Hematopoietic multipotent progenitor cell treated with erythropoietin and hydrocortisone succinate and interleukin-3 and kit ligand, for 8 days (in vitro differentiated cells): ENCODE results near the gene ACOXL.
"Not testable (repeated sequence)": the region's sequence is repeated elsewhere in the genome, so short reads cannot be mapped to it uniquely, and the experiment has no call there.

Source experiments
- DNase-seq: peaks from one replicate; pipeline ENCODE4 v3.0.0-alpha.2; 2015

ACOXL gene

GRCh38 chr2:110832740-110833139, 100.4 kb downstream of the ACOXL start:
- DNase-seq = no peak

- DNase-seq = no peak
These were observed 101.9 kb downstream of the ACOXL start for GRCh38 chr2:110834134-110834827.

- no peak for DNase-seq
These were observed 104.3 kb downstream of the ACOXL start for GRCh38 chr2:110836671-110837070.

GRCh38 chr2:110837446-110838409, 105.4 kb downstream of the ACOXL start:
- DNase-seq = no peak

GRCh38 chr2:110838657-110839384, 106.4 kb downstream of the ACOXL start:
- DNase-seq = no peak

GRCh38 chr2:110840508-110840907, 108.1 kb downstream of the ACOXL start:
- no peak for DNase-seq

- DNase-seq = no peak
These were observed 109.7 kb downstream of the ACOXL start for GRCh38 chr2:110842048-110842447.

- no peak for DNase-seq
These were observed 111.1 kb downstream of the ACOXL start for GRCh38 chr2:110843496-110843895.

GRCh38 chr2:110843959-110844510, 111.7 kb downstream of the ACOXL start:
- DNase-seq = no peak

GRCh38 chr2:110847651-110848050, 115.3 kb downstream of the ACOXL start:
- DNase-seq = no peak

GRCh38 chr2:110848071-110848470, 115.7 kb downstream of the ACOXL start:
- no peak for DNase-seq

GRCh38 chr2:110848519-110849030, 116.2 kb downstream of the ACOXL start:
- DNase-seq = no peak

GRCh38 chr2:110851531-110851930, 119.2 kb downstream of the ACOXL start:
- no peak for DNase-seq

- DNase-seq = no peak
These were observed 119.7 kb downstream of the ACOXL start for GRCh38 chr2:110852051-110852450.

GRCh38 chr2:110852541-110853263, 120.3 kb downstream of the ACOXL start:
- no peak for DNase-seq

GRCh38 chr2:110853516-110853915, 121.1 kb downstream of the ACOXL start:
- peak; percentile 57 for DNase-seq

GRCh38 chr2:110853948-110854347, 121.6 kb downstream of the ACOXL start:
- DNase-seq = no peak

GRCh38 chr2:110854355-110855081, 122.1 kb downstream of the ACOXL start:
- DNase-seq = peak; percentile 6

- not testable (repeated sequence) for DNase-seq
These were observed 123.5 kb downstream of the ACOXL start for GRCh38 chr2:110855841-110856240.

GRCh38 chr2:110858135-110858725, 125.9 kb downstream of the ACOXL start:
- no peak for DNase-seq
